HG03378 (cell line): ENCODE data around the gene SEC22A.

Experiments
- ATAC-seq: cut with Tn5 transposase; IDR thresholded peaks from one replicate; pipeline ENCODE4 v1.9.1; 2021; ENCODE audit warnings: mild to moderate bottlenecking, moderate library complexity; ENCODE audit not compliant: unreplicated experiment

SEC22A gene

DNA sequence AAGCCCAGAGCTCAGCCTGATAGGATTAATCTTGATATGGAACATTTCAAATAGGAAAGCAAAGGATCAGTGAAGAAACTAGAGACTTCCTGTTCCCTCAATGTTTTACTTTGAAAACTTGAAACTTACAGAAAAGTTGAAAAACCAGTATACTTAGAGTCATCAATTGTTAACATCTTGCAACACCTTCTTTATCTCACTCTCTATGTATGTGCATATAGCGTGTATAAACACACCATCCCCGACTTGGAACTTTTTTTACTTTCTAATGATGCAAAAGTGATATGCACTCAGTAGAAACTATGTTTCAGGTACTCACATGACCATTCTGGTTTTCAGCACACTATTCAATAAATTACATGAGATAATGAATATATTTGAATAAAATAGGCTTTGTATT, 60.5 kb downstream of the SEC22A start:
- no peak for ATAC-seq

DNA sequence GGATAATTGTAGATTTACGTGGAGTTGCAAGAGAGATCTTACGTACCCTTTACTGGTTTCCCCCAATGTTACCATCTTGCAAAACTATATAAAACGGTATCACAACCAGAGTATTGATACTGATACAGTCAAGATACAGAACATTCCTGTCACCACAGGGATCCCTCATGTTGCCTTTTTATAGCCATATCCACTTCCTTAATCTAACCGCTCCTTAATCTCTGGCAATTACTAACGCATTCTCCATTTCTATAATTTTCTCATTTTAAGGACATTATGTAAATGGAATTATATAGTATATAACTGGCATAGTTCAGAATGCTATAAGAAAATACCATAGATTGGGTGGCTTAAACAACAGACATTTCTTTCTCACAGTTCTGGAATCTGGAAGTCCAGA, 61.1 kb downstream of the SEC22A start:
- ATAC-seq, result no peak

DNA sequence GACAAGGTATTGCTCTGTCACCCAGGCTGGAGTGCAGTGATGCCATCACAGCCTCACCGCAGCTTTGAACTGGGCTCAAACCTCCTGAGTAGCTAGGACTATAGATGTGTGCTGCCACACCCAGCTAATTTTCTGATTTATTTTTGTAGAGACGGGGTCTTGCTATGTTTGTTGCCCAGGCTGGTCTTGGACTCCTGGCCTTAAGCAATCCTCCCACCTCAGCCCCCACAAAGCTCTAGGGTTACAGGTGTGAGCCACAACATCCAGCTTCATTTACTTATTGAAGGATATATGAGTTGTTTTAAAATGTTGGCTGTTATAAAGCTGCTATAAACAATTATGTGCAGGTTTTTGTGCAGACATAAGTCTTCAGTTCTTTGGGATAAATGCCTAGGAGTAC, 62.2 kb downstream of the SEC22A start:
- no peak for ATAC-seq

DNA sequence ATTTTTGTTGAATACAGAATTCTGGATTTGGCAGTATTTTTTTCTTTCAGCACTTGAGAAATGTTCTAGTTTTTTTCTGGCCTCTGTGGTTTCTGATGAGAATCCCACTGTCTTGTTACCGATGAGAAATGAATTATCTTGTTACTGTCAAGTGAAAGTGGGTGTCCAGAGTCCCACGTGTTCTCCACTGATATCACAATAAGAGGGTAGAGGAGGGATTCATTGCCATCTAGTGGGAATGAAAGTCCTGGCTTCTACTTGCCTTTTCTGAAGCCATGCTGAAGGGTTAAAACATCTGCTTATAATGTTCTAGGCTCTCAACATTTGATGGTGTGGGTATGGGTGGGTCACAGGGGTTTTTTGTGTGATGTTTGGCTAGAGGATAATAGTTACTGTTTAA, 66.1 kb downstream of the SEC22A start:
- no peak for ATAC-seq

DNA sequence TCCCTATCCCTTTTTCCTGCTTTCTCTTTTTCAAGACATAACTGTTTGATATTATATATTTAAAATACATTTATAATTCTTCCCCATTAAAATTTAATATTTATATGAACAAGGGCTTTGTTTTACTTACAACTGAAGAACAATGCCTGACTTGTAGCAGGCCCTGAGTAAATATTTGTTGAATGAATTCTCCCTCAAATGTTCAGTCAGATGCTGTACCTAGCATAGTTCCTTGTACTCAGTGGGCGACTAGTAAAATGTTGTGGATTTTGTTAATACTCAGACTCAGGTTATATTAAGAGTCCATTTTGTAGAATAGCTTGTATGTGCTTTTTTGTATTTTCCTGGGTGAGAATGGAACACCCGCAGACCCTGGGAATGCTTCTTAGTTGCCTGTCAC, 69.1 kb downstream of the SEC22A start:
- ATAC-seq, result no peak

DNA sequence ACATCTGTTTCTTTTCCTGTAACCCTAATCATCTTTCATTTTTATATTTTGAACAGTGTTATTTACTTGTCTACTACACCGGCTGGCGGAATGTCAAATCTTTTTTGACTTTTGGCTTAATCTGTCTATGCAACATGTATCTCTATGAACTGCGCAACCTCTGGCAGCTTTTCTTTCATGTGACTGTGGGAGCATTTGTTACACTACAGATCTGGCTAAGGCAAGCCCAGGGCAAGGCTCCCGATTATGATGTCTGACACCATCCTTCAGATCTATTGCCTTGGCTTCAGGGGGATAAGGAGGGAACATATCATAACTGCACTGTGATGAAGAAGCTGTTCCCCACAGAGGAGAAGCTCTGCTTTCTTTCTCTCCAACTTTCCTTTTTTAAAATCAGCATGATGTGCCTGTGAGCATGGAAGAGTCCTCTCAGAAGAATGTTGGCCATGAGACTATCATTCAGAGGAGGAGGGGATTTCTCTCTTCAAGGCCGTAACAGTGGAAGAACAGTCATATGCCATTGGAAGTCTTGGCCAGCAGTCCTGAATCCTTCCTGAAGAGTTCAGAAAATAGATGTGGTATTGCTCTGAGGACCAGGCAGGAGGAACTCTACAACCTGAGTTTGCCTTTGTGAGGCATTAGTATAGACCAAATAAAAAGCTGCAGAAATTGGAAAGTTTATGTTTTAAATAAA, 69.9 kb downstream of the SEC22A start:
- no peak for ATAC-seq

DNA sequence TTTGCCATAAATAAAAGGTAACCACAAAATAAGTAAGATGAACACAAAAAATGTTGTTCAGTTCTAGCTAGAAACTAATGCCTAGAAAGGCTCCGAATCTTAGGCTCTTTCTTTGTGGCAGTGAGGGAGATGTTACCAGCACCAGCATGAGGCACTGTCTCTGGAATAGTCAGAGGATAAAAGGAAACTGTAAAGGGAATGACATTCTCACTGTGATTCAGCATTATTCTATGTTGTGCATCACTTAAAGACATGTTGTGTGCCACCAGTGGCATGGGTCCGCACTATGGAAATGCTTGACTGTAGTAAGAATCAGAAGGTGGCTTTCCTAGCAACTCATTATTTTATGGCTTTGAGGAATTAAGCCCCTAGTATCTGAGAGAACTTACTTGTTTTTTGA, 70.8 kb downstream of the SEC22A start:
- no peak for ATAC-seq

DNA sequence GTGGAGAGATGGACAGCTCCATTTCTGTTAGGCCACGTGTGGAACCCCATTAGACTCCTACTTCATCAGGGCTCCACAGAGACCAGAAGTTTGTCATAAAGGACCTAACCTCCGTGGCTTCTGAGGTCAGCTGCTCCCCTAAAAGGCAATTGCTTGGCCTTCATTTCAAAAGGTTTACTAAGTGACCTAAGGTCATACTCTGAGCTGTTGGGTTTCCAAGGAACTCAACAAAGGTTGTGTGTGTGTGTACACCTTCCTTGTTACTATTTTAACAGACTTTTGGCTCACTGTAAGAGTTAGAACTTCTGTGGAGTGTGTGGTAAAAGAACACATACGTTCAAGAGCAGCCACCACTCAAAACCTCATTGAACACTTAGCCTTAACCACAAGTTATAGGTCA, 73.9 kb downstream of the SEC22A start:
- no peak for ATAC-seq

DNA sequence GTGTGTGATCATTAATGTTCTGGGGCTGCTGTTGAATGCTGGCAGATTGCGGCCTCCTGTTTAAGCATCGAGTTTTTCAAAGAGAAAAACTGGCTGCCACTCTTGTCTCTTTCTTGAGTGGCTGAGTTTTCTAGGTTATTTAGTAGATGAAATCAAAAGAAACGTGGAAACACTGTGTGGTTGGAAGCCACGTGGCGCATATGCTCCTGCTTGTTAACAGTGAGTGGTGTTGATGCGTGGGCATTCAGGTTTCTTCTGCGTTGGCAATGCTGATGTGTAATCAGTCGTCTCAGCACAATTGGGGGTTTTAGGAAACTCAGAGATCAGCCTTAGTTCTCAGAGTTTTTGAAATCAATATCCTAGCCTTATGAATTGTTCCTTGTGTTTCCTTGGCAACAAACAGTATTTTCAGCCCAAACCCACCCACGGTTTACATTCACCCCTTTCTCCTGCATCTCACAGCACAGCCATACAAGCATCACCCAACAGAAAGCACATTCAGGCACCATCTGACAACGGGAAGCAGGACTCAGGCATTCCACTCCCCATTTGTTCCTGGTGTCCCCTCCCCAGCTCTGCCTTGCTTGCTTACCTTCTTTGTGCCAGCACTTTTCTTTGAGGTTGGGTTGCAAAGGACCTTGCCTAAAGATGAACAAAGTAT, 74.7 kb downstream of the SEC22A start:
- ATAC-seq, result no peak

DNA sequence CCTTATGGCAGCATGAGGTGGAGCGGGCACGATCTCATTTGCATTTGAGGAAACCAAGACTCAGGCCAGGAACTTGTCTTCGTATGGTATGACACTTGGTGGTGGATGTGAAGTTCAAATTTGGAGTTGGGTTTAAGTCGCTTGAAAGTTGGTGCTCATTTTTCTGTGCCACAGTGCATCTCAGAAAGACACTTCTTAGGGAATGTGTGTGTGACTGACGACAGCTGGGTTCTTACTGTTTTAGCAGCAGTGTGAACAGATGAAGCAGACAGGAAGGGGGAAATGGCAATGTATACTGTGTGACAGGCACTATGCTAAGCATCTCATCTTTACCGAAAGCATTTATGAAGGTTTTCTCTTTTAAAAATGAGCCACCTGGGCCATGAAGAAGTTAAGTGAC, 75.4 kb downstream of the SEC22A start:
- ATAC-seq, result no peak

DNA sequence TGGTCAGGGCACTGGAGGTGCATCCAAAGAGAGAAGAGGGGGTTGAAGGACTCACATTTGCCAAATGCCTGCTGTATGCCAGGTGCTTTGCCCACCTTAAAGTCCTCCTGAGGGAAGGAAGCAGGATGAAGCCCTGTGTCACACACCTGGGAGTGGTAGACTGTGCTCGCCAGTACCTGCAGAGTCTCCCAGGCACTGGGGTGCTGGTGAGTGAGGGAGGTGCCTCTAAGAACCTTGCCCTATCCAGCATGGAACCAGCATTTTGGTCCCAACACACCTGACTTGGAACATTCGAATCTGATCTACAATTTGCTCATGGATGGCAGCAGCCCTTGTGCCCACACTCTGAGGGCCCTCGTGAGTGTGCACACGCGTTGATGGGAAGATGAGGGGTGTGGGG, 76.7 kb downstream of the SEC22A start:
- ATAC-seq, result no peak

DNA sequence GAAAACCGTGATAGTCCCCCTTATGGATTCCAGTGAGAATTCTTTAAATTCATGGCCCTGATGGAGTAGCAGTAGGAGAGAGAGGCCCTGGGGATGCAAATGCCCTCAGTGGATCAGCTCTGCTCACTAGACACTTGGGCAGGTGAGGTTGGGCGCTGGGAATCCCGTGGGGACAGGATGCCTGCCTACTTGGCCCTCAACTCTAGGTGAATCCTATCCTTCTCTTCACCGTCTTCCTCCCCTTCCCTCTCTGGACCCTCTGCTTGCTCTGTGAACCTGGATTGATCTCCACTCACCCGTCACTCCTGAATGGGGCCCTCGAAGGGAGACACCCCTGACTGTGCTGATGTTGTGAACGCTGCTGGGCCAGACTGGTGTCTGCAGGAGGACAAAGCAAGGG, 77.4 kb downstream of the SEC22A start:
- no peak for ATAC-seq

DNA sequence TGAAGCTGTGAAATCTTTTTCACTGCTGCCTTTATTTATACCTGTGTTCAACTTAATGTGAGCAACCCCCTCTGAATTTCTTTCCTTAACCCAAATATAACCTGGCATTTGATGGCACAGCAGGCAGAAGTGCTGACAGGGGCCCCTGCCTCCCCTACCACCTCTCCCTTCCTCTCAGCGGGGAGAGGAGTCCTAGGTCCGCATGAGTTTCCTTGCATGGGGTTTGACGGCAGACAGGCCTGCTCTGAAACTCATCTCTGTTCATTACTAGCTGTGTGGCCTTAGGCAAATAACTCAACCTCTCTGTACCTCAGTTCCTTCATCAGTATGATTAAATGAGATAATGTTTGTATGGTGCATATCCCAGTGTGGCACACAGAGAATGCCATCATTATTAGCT, 79.7 kb downstream of the SEC22A start:
- no peak for ATAC-seq

DNA sequence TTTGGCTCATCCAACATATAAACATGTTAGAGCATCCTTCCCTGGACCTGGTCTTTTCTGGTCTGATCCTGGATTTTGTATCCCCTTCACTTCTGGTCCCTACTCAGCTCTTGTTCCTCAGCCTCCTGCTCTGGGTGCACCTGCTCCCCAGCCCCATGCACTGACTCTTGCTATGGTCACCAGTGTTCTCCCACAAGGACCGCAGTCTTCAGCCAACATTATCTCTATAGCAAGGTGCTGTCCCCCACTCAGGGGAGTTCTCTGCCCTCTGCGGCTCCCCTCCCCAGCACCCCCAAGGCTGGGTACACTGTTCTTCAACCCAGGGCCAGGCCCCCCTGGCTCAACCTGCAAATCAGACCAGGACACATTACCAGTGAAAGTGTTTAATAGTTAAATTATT, 80.2 kb downstream of the SEC22A start:
- no peak for ATAC-seq

DNA sequence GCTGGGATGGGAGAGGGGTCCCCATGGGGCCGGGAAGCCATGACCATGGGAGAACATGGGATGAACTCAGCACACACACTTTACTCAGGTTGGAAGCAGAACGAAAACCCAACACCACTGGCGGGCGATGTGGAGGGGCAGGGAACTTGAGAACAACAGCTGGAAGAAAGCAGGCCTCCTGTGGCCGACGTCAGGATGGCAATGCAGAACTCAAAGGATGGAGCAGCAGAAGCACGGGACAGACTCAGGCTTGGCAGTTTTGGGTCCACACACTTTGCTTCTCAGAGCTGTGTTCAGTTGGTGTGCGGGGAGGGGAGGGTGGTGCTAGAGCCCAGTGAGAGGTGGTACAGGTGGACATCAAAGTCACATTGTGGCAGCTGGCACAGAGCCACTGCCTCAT, 80.7 kb downstream of the SEC22A start:
- ATAC-seq, result no peak

DNA sequence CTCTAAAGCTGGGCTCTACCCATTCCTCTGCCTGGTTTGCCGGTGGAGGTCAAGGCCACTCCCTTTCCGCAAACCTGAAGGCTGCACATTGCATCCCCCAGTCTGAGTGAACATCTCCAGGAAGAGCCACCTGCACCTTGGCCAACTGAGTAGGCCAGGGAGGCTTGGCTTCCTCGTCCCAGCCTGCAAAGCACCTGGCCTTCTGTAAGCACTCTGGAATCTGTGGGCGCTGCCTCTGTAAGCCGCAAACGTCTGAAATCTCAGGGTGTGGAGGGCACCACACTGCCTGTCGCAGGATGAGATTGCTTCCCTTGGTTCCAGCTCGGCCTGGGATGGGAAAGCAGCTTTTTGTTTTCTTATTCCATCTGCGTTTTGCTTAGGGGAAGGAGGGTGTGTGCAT, 81.3 kb downstream of the SEC22A start:
- ATAC-seq, result no peak

DNA sequence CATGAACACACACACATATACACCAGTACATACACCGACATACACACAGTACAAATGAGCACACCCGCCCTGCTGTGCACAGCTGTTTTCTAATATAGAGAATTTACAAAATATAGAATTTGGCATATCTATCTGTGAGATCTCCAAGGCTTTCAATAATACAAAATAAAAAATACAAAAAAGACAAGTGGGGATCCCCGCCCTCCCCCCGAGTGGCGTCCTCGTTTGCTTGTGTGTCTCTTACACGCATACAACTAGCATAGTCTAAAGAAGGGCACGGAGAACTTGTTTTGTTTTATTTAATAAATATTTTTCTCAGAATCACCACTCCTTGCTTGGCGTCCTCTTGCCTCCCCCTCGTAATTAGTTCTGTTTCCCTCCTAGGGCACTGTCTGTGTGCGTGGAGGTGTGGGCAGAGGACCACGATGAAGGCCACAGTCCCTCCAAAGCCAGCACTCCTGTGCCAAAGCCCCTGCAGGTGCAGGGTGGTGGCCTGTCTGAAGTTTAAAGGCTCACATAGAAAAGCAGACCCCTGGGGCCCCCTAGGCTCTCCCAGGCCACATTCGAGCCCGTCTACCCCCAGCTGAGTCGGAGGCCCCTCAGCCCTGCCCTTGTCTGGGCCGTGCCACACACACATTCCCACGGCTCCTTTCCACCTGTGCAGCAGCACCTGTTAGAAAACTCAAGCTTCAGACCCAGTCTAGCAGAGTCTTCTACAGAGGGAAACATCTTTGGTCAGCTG, 82.1 kb downstream of the SEC22A start:
- ATAC-seq, result no peak

DNA sequence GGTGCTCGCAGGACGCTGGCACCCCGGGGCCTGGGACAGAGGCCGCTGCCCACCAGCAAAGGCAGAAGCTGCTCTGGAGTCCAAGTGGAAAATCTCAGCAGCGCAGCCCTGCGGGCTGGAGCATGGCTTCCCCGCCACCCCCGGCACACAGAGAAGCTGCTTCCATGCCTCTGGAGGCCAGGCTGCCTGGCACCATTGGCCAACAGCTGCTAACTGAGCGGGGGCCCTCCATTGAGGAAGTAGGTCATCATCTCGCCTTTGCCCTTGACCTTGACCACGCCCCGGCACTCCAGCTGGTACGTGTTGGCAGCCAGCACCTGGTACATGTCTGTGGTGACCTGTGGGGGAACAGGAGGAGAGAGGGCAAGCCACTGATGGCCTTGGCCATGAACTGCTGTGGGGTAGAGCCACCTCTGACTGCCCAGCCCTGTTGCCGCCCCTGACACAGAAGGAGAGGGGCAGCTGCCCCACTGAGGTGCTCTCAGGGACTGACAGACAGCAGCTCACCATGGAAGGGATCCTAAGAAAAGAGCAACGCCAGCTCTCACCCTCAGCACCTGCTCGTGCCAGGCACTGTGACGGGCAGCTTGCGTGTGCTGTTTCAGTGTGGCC, 82.8 kb downstream of the SEC22A start:
- ATAC-seq, result no peak

DNA sequence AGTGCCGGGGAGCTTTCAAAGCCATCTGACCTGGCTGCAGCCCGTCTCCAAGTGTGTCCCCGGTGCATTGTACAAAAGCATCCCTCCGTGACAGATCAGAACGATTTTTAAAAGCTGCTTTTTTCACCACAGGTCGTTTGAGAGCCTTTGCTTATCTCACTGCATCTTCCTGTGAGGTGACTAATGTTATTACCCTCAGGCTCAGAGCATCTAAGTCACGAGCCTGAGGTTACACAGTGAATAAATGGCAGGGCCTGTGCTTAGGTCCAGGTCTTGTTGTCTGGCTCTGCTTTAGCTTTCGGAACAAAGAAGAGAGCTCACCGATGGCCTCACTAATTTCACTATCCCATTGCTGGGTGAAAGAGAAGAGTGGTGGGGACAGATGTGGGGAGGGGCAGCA, 83.3 kb downstream of the SEC22A start:
- no peak for ATAC-seq

DNA sequence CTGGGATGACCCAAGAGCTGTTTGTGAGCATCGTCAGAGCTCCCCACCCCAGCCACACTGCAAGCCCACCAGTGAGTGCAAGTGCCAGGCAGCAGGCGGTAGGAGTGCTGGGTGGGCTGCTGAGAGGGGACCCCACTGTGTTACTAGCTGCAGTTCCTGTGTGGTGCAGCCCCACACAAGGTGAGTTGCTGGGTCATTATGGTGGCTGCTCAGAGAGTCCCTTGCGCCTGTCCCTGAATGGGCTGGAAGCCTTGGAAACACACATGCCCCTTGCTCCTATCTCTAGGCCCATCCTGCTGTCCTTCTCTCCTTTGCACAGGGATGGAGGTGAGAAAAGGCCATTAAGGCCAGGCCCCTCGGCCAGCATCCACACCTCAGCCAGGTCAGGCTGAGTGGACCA, 83.7 kb downstream of the SEC22A start:
- no peak for ATAC-seq

DNA sequence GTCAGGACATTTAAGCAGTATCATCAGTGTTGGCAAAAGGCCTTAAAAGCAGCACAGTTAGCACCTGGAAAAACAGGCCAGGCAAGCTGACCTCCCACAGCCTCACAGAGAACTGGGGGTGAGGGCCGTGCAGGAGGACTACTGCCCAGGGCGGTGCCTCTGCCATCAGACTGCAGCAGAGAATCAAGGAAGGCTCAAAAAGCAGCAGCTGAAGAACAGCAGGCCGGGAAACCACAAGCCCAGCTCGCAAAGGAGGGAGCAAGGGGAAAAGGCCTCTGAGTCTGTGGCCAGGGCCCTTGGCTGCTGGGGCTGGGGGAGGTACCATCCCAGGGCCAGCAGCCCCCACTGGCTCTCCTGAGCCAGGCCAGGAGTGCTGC, 84.2 kb downstream of the SEC22A start:
- no peak for ATAC-seq
